Loucy (cell line): Measurements from ENCODE around the gene EHMT2.
"Not testable (repeated sequence)": the region's sequence is repeated elsewhere in the genome, so short reads cannot be mapped to it uniquely, and the experiment has no call there.

Source experiments
- H2AFZ ChIP-seq: fragments of 200-600 bp; sonication (generic); 2 replicates; pipeline ENCODE4 v1.6.0; 2016; ENCODE audit warnings: antibody characterized with exemption, mild to moderate bottlenecking, low read length, moderate library complexity
- H3F3A ChIP-seq: fragments of 200-600 bp; 2 replicates; pipeline ENCODE4 v1.6.0; 2016; ENCODE audit warnings: antibody characterized with exemption, low read depth, mild to moderate bottlenecking
- H3K27me3 ChIP-seq: fragments of 200-600 bp; sonication (generic); 2 replicates; pipeline ENCODE4 v1.6.1; 2014; ENCODE audit warnings: low read length, mild to moderate bottlenecking; ENCODE audit not compliant: insufficient read depth, poor library complexity, severe bottlenecking
- H3K36me3 ChIP-seq: fragments of 200-600 bp; sonication (generic); 2 replicates; pipeline ENCODE4 v1.6.1; 2016; ENCODE audit warnings: low read length; ENCODE audit not compliant: insufficient read depth
- H3K4me1 ChIP-seq: fragments of 200-600 bp; sonication (generic); 2 replicates; pipeline ENCODE4 v1.5.1; 2014; ENCODE audit warnings: low read length, mild to moderate bottlenecking; ENCODE audit not compliant: insufficient read depth, poor library complexity, severe bottlenecking
- H3K4me2 ChIP-seq: fragments of 200-600 bp; sonication (generic); 2 replicates; pipeline ENCODE4 v1.6.0; 2014; ENCODE audit warnings: antibody characterized with exemption, low read length, low read depth, mild to moderate bottlenecking; ENCODE audit not compliant: poor library complexity, severe bottlenecking
- H3K4me3 ChIP-seq: fragments of 200-600 bp; sonication (generic); 2 replicates; pipeline ENCODE4 v1.5.1; 2014; ENCODE audit warnings: low read length, mild to moderate bottlenecking, mixed read lengths; ENCODE audit not compliant: poor library complexity, severe bottlenecking
- H3K79me2 ChIP-seq: fragments of 200-600 bp; sonication (generic); 2 replicates; pipeline ENCODE4 v1.6.1; 2014; ENCODE audit warnings: low read length; ENCODE audit not compliant: insufficient read depth
- H3K9ac ChIP-seq: fragments of 200-600 bp; sonication (generic); 2 replicates; pipeline ENCODE4 v1.6.0; 2014; ENCODE audit warnings: mild to moderate bottlenecking, low read depth, low read length, moderate library complexity; ENCODE audit not compliant: poor library complexity, severe bottlenecking
- H3K9me2 ChIP-seq: fragments of 200-600 bp; sonication (generic); replicated peaks from 2 replicates; pipeline ENCODE4 v1.6.1; 2016; ENCODE audit warnings: low read depth, low read length, mixed read lengths
- H3K9me3 ChIP-seq: fragments of 200-600 bp; sonication (generic); 2 replicates; pipeline ENCODE4 v1.6.1; 2014; ENCODE audit warnings: mild to moderate bottlenecking, antibody characterized with exemption, low read length, low read depth; ENCODE audit not compliant: insufficient read depth
- H4K20me1 ChIP-seq: fragments of 200-600 bp; sonication (generic); 2 replicates; pipeline ENCODE4 v1.6.0; 2014; ENCODE audit warnings: antibody characterized with exemption, low read length, mild to moderate bottlenecking; ENCODE audit not compliant: insufficient read depth, poor library complexity, severe bottlenecking
- CTCF ChIP-seq: fragments of 200-600 bp; sonication (generic); conservative IDR thresholded peaks from 2 replicates; pipeline ENCODE4 v1.5.1; 2014; ENCODE audit warnings: mild to moderate bottlenecking, antibody characterized with exemption, low read length
- EZH2phosphoT487 ChIP-seq: fragments of 200-600 bp; IDR thresholded peaks from 2 replicates; pipeline ENCODE4 v1.6.1; 2018; ENCODE audit warnings: antibody characterized with exemption, mild to moderate bottlenecking, moderate library complexity, borderline replicate concordance

EHMT2 gene

GRCh38 chr6:31869343-31869742 is 28.2 kb downstream of the EHMT2 start:
- no peak overlapping the region for H3K4me3 ChIP-seq
- no peaks in the 10 kb centered on the region for H3K9me3 ChIP-seq
- no peak overlapping the region for H3K9ac ChIP-seq
- H4K20me1 ChIP-seq = no peaks in the 10 kb centered on the region
- no peak overlapping the region for H3K4me2 ChIP-seq
- peaks cover 6% of the 10 kb centered on the region for H3K4me1 ChIP-seq
- no peaks in the 10 kb centered on the region for H3K36me3 ChIP-seq
- H2AFZ ChIP-seq = no peak overlapping the region
- no peaks in the 10 kb centered on the region for H3K9me2 ChIP-seq
- peaks cover 4% of the 10 kb centered on the region for H3K79me2 ChIP-seq
- TF ChIP-seq CTCF = no peak
- TF ChIP-seq EZH2phosphoT487 = no peak
- no peaks in the 10 kb centered on the region for H3K27me3 ChIP-seq
- H3F3A ChIP-seq = no peaks in the 10 kb centered on the region

- H3K4me2 ChIP-seq, H2AFZ ChIP-seq, H3F3A ChIP-seq, H3K79me2 ChIP-seq, H4K20me1 ChIP-seq, H3K27me3 ChIP-seq, H3K36me3 ChIP-seq, H3K9ac ChIP-seq, H3K9me2 ChIP-seq, H3K4me3 ChIP-seq, H3K9me3 ChIP-seq, H3K4me1 ChIP-seq: not testable (repeated sequence)
These were observed 28.9 kb downstream of the EHMT2 start for GRCh38 chr6:31868658-31868971.

- no peaks in the 10 kb centered on the region for H3F3A ChIP-seq
- peaks cover 21% of the 10 kb centered on the region for H3K4me1 ChIP-seq
- peak overlapping the region; percentile 89 for H3K9ac ChIP-seq
- H3K79me2 ChIP-seq = peaks cover 15% of the 10 kb centered on the region
- H3K4me2 ChIP-seq = peak overlapping the region; percentile 92
- no peaks in the 10 kb centered on the region for H3K9me3 ChIP-seq
- H3K27me3 ChIP-seq = no peaks in the 10 kb centered on the region
- H2AFZ ChIP-seq = no peak overlapping the region
- no peaks in the 10 kb centered on the region for H3K9me2 ChIP-seq
- H3K36me3 ChIP-seq = no peaks in the 10 kb centered on the region
- no peaks in the 10 kb centered on the region for H4K20me1 ChIP-seq
- no peak overlapping the region for H3K4me3 ChIP-seq
- TF ChIP-seq CTCF (no peak), EZH2phosphoT487 (no peak)
These were observed 32.0 kb downstream of the EHMT2 start for GRCh38 chr6:31865205-31866118.

GRCh38 chr6:31864818-31865204 is 32.7 kb downstream of the EHMT2 start:
- H3K9ac ChIP-seq = peak overlapping the region; percentile 89
- no peaks in the 10 kb centered on the region for H3F3A ChIP-seq
- H3K4me3 ChIP-seq = peak overlapping the region; percentile 96
- no peaks in the 10 kb centered on the region for H3K27me3 ChIP-seq
- H3K9me3 ChIP-seq = no peaks in the 10 kb centered on the region
- peak overlapping the region; percentile 92 for H3K4me2 ChIP-seq
- H3K79me2 ChIP-seq = peaks cover 15% of the 10 kb centered on the region
- no peak overlapping the region for H2AFZ ChIP-seq
- no peaks in the 10 kb centered on the region for H3K36me3 ChIP-seq
- TF ChIP-seq EZH2phosphoT487 (no peak), CTCF (no peak)
- H3K9me2 ChIP-seq = no peaks in the 10 kb centered on the region
- H4K20me1 ChIP-seq = no peaks in the 10 kb centered on the region
- H3K4me1 ChIP-seq = peaks cover 21% of the 10 kb centered on the region

GRCh38 chr6:31864123-31864562 is 33.4 kb downstream of the EHMT2 start:
- H3K4me2 ChIP-seq = peak overlapping the region; percentile 92
- H3K4me1 ChIP-seq = peaks cover 21% of the 10 kb centered on the region
- not testable (repeated sequence) for H3F3A ChIP-seq, H3K27me3 ChIP-seq, H3K9me3 ChIP-seq, H3K36me3 ChIP-seq, H3K9me2 ChIP-seq, H4K20me1 ChIP-seq
- H2AFZ ChIP-seq = peak overlapping the region; percentile 84; the same call in 1 of the 2 replicates
- peak overlapping the region; percentile 96 for H3K4me3 ChIP-seq
- H3K9ac ChIP-seq = peak overlapping the region; percentile 89
- peaks cover 15% of the 10 kb centered on the region for H3K79me2 ChIP-seq
